A673 (cell line): ENCODE results near the gene DAZ3.
"Not testable (repeated sequence)": the region's sequence is repeated elsewhere in the genome, so short reads cannot be mapped to it uniquely, and the experiment has no call there.

ENCODE experiments used
- CTCF ChIP-seq: fragments of 300-800, 200-600 bp; sonication (generic); conservative IDR thresholded peaks from 2 replicates; pipeline ENCODE4 v1.5.1; 2017; ENCODE audit warnings: low read depth, mild to moderate bottlenecking, antibody characterized with exemption, low read length, moderate library complexity, mixed read lengths
- EZH2 ChIP-seq: fragments of 200-600 bp; sonication (generic); IDR thresholded peaks from 2 replicates; pipeline ENCODE4 v1.6.1; 2017; ENCODE audit warnings: borderline replicate concordance, low read depth, mild to moderate bottlenecking, mixed read lengths, antibody characterized with exemption, low read length; ENCODE audit not compliant: poor library complexity, severe bottlenecking

DNA sequence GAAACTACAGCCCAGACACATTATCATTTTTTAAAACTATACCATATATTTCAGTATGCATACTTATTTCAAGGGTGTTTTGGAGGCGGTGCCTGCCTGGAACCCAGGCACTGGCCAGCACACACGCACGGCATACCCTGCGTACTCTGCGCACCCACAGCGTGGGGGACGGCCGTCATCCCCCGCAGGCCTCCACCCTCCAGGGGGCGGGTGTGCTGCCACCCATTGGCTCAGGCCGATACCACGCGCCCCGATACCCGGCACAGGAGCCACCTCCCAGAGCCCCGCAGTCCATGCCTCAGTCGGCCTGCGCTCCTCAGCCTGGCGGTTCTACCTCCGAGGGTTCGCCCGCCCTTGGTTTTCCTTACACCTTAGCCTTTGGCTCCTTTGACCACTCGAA lies 20.4 kb upstream of the DAZ3 start, which contains the start of gene DAZ4:
- not testable (repeated sequence) for TF ChIP-seq CTCF, EZH2
